Right renal cortex interstitium (tissue), 3 donors: ENCODE data around the gene HOXA9. TPM values are rescaled to one million over a fixed set of nuclear protein-coding genes. Genes with fewer than 3 reads are reported as not detected.

Experiments
- DNase-seq, 3 donors: peaks; one replicate each; pipeline ENCODE4 v3.0.0-alpha.2; 2013; ENCODE audit warnings: low read depth in 3 of 3, low spot score in 2 of 3
- polyA plus RNA-seq, 3 donors: library from polyadenylated mRNA; unstranded; fragments of 120-200 nt; gene quantifications; one replicate each; pipeline ENCODE4 v1.2.1, GENCODE V29; 2013; ENCODE audit not compliant: insufficient read length in 3 of 3

The HOXA9 gene
- polyA plus RNA-seq, 3 donors = 85.6 to 118 (median 95.9) TPM

GRCh38 chr7:27179030-27179429, 13.7 kb upstream of the HOXA9 start:
- no peak for DNase-seq

GRCh38 chr7:27178366-27178765, 13.0 kb upstream of the HOXA9 start:
- no peak for DNase-seq

GRCh38 chr7:27177795-27178320, 12.5 kb upstream of the HOXA9 start:
- DNase-seq = no peak

- DNase-seq = no peak
These were observed 11.8 kb upstream of the HOXA9 start for GRCh38 chr7:27176962-27177794.

- no peak for DNase-seq
These were observed 11.1 kb upstream of the HOXA9 start for GRCh38 chr7:27176524-27176845.

GRCh38 chr7:27175626-27176523, 10.5 kb upstream of the HOXA9 start:
- DNase-seq = no peak

- DNase-seq = no peak
These were observed 9.7 kb upstream of the HOXA9 start for GRCh38 chr7:27174874-27175625.

GRCh38 chr7:27173956-27174873, 8.9 kb upstream of the HOXA9 start, which contains the start of gene HOXA10:
HOXA10 (minus strand) TSS chr7:27174320; CDS start chr7:27174306, 14 bp downstream.
- DNase-seq = no peak

GRCh38 chr7:27173511-27173955, 8.2 kb upstream of the HOXA9 start:
- DNase-seq = no peak

GRCh38 chr7:27172823-27173510, 7.6 kb upstream of the HOXA9 start:
- DNase-seq = no peak

GRCh38 chr7:27172315-27172774, 7.0 kb upstream of the HOXA9 start:
- DNase-seq = no peak

- DNase-seq = no peak
These were observed 6.4 kb upstream of the HOXA9 start for GRCh38 chr7:27171637-27172314.

GRCh38 chr7:27171325-27171636, 5.9 kb upstream of the HOXA9 start:
- no peak for DNase-seq

GRCh38 chr7:27170426-27171324, 5.3 kb upstream of the HOXA9 start:
- DNase-seq = no peak

GRCh38 chr7:27169658-27170425, 4.5 kb upstream of the HOXA9 start:
- no peak for DNase-seq

- DNase-seq = no peak
These were observed 3.1 kb upstream of the HOXA9 start for GRCh38 chr7:27168265-27168947.
